Vagina (tissue), 2 donors: ENCODE results near the gene B4GALT2.

Experiments used
- POLR2AphosphoS5 ChIP-seq, 2 donors: sonication (generic); formaldehyde crosslinking; IDR thresholded peaks; one replicate each; pipeline ENCODE4 v1.9.0; 2017; ENCODE audit warnings: antibody characterized with exemption in 2 of 2, mild to moderate bottlenecking in 2 of 2, low read depth in 1 of 2; ENCODE audit not compliant: insufficient read depth in 1 of 2
- TF ChIP-seq, protein P1 (sequence below), 3 experiments: fragments of 450-650 bp in 2 of 3; fragments of 200-600 bp in 1 of 3; sonication (generic) in 1 of 3; IDR thresholded peaks; one replicate each; pipeline ENCODE4 v1.5.1; 2017 to 2019; ENCODE audit warnings: antibody characterized with exemption in 3 of 3, mild to moderate bottlenecking in 2 of 3, moderate library complexity in 2 of 3

DNA sequence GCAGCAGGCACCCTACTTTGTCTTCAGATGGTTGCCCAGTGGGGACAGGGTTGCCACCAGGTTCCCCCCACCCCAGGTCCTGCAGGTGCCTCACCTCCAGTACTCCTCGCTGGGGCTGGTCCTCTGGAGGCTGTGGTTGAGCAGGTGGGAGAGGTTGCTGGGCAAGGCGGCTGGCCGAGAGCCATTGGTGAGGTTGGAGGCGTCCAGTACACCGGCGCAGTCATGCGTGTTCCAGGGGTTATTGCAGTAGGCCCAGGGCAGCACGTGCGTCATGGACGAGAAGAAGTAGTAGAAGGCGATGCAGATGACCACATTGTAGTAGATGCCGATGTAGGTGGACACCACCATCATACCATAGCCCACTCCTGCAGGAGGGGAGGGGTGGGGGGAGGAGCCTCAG lies 29.2 kb downstream of the B4GALT2 start:
- TF ChIP-seq, protein P1, sequence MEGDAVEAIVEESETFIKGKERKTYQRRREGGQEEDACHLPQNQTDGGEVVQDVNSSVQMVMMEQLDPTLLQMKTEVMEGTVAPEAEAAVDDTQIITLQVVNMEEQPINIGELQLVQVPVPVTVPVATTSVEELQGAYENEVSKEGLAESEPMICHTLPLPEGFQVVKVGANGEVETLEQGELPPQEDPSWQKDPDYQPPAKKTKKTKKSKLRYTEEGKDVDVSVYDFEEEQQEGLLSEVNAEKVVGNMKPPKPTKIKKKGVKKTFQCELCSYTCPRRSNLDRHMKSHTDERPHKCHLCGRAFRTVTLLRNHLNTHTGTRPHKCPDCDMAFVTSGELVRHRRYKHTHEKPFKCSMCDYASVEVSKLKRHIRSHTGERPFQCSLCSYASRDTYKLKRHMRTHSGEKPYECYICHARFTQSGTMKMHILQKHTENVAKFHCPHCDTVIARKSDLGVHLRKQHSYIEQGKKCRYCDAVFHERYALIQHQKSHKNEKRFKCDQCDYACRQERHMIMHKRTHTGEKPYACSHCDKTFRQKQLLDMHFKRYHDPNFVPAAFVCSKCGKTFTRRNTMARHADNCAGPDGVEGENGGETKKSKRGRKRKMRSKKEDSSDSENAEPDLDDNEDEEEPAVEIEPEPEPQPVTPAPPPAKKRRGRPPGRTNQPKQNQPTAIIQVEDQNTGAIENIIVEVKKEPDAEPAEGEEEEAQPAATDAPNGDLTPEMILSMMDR (IDR thresholded peaks at IDR 0.05) = no peak
- TF ChIP-seq POLR2AphosphoS5 (IDR thresholded peaks at IDR 0.05; ENCODE audit: insufficient read depth in 1 of 2, low read depth in 1 of 2) = no peak
